Measurements from ENCODE around the gene PRUNE2.

GRCh38 chr9:76785501-76785900, 120.4 kb downstream of the PRUNE2 start:
- TF ChIP-seq CTCF (conservative IDR thresholded peaks at IDR 0.05; ENCODE audit: low read length) (no peak), EZH2phosphoT487 (IDR thresholded peaks at IDR 0.05; ENCODE audit: borderline replicate concordance, low read depth, low read length) (no peak)

Data from OCI-LY7 (cell line).